Measurements from ENCODE around the gene APBB2. TPM values are rescaled to one million over a fixed set of nuclear protein-coding genes. Genes with fewer than 3 reads are reported as not detected.

The APBB2 gene
- total RNA-seq, 1 experiment from 2014 or later, result 49.0 TPM

GRCh38 chr4:40840255-40840984 lies 373.9 kb downstream of the APBB2 start (continued):
- TF ChIP-seq TCF7 (CRISPR knock-in tag; IDR thresholded peaks at IDR 0.05; ENCODE audit: low read depth), result no peak
- TF ChIP-seq ATF6 (CRISPR knock-in tag; IDR thresholded peaks at IDR 0.05), result no peak
- TF ChIP-seq ZBTB21 (CRISPR knock-in tag; IDR thresholded peaks at IDR 0.05; ENCODE audit: borderline replicate concordance), result no peak
- no peak for TF ChIP-seq GTF2I (CRISPR knock-in tag; conservative IDR thresholded peaks at IDR 0.05)
- no peak for TF ChIP-seq RELA (CRISPR knock-in tag; IDR thresholded peaks at IDR 0.05; ENCODE audit: borderline replicate concordance)
- no peak for TF ChIP-seq ZNF512 (CRISPR knock-in tag; IDR thresholded peaks at IDR 0.05; ENCODE audit: borderline replicate concordance)

- Mint-ChIP-seq H3K4me1 (peaks cover 17% of the 10 kb centered on the region), H3K36me3 (peaks cover 19% of the 10 kb centered on the region), H3K9me3 (0 out of 2 replicates have a peak, but pooled peaks cover 3% of the 10 kb centered on the region), H3K27ac (peak overlapping the region; percentile 61; the same call in 1 of the 2 replicates), H3K4me3 (no peak overlapping the region), H3K27me3 (ENCODE audit: low read depth) (no peaks in the 10 kb centered on the region)
- TF ChIP-seq ETV6 (CRISPR knock-in tag; IDR thresholded peaks at IDR 0.05) (no peak), IRF2 (CRISPR knock-in tag; IDR thresholded peaks at IDR 0.05; ENCODE audit: borderline replicate concordance, low read depth) (no peak), ATF3 (CRISPR knock-in tag; conservative IDR thresholded peaks at IDR 0.05) (no peak), FOXK1 (CRISPR knock-in tag; IDR thresholded peaks at IDR 0.05) (no peak), CREB1 (CRISPR knock-in tag; IDR thresholded peaks at IDR 0.05) (no peak), CBFB (CRISPR knock-in tag; IDR thresholded peaks at IDR 0.05; ENCODE audit: low read depth) (no peak), RELA (CRISPR knock-in tag; IDR thresholded peaks at IDR 0.05; ENCODE audit: borderline replicate concordance) (no peak), ZNF121 (CRISPR knock-in tag; IDR thresholded peaks at IDR 0.05) (no peak), HMGA2 (CRISPR knock-in tag; IDR thresholded peaks at IDR 0.05) (no peak), ZNF512 (CRISPR knock-in tag; IDR thresholded peaks at IDR 0.05; ENCODE audit: borderline replicate concordance) (no peak), ATF1 (CRISPR knock-in tag; IDR thresholded peaks at IDR 0.05) (no peak)
- ChIA-PET POLR2A (no interaction called here), CTCF (interaction anchor here (0.7 to 5.1 kb wide), 2 partner anchors 59 to 257 kb away, joined by 3 to 58 read pairs; no protein-coding TSS in a partner anchor)
- ATAC-seq, result no peak
- no peak for DNase-seq (ENCODE audit: low spot score)
These were observed 375.6 kb downstream of the APBB2 start for GRCh38 chr4:40838742-40839141.

GRCh38 chr4:40837094-40837870 lies 377.1 kb downstream of the APBB2 start:
- no peak overlapping the region for H3K27ac Mint-ChIP-seq
- POLR2A ChIA-PET, result interaction anchor here (0.6 kb wide), 2 partner anchors 15 to 315 kb away, joined by 3 to 8 read pairs; no protein-coding TSS in a partner anchor
- peaks cover 13% of the 10 kb centered on the region for H3K4me1 Mint-ChIP-seq
- 0 out of 2 replicates have a peak, but pooled peaks cover 3% of the 10 kb centered on the region for H3K9me3 Mint-ChIP-seq
- ATAC-seq, result no peak
- peaks cover 28% of the 10 kb centered on the region for H3K36me3 Mint-ChIP-seq
- H3K27me3 Mint-ChIP-seq (ENCODE audit: low read depth), result no peaks in the 10 kb centered on the region
- CTCF ChIA-PET, result interaction anchor here (0.5 to 1.6 kb wide), 4 partner anchors 10 to 376 kb away, joined by 3 to 5 read pairs (median 4); no protein-coding TSS in a partner anchor
- no peak overlapping the region for H3K4me3 Mint-ChIP-seq
- no peak for DNase-seq (ENCODE audit: low spot score)
- TF ChIP-seq IRF1 (CRISPR knock-in tag; IDR thresholded peaks at IDR 0.05), result no peak
- TF ChIP-seq FOXK1 (CRISPR knock-in tag; IDR thresholded peaks at IDR 0.05), result no peak
- no peak for TF ChIP-seq RORB (CRISPR knock-in tag; IDR thresholded peaks at IDR 0.05)
- no peak for TF ChIP-seq PRRX2 (CRISPR knock-in tag; IDR thresholded peaks at IDR 0.05)
- no peak for TF ChIP-seq E2F5 (CRISPR knock-in tag; IDR thresholded peaks at IDR 0.05)
- no peak for TF ChIP-seq CREB1 (CRISPR knock-in tag; IDR thresholded peaks at IDR 0.05)
- no peak for TF ChIP-seq ZNF138 (CRISPR knock-in tag; conservative IDR thresholded peaks at IDR 0.05)
- TF ChIP-seq ZSCAN18 (CRISPR knock-in tag; IDR thresholded peaks at IDR 0.05), result no peak
